K562 (cell line): ENCODE data around the gene MAN2A1. TPM values are rescaled to one million over a fixed set of nuclear protein-coding genes. Genes with fewer than 3 reads are reported as not detected.

Experiments used
- CBX3 ChIP-seq, 2 experiments: IDR thresholded peaks; 1 replicate in 1 of 2; 2 replicates in 1 of 2; pipeline ENCODE4 v1.6.1; 2012; ENCODE audit warnings: inconsistent platforms in 2 of 2, low read length in 2 of 2, borderline replicate concordance in 1 of 2, control low read depth in 1 of 2
- CEBPB ChIP-seq: fragments of 450-650 bp; IDR thresholded peaks from 2 replicates; pipeline ENCODE4 v1.6.1; 2016; ENCODE audit warnings: missing genetic modification characterization, missing compliant biosample characterization
- ELF1 ChIP-seq: fragments of 200-800 bp; sonication (Bioruptor generic); IDR thresholded peaks from 2 replicates; pipeline ENCODE4 v1.6.1; 2016; ENCODE audit warnings: missing genetic modification characterization, missing compliant biosample characterization
- FOXK2 ChIP-seq, 2 experiments: fragments of 450-650 bp; IDR thresholded peaks in 1 of 2; conservative IDR thresholded peaks in 1 of 2; 2 replicates each; pipeline ENCODE4 v1.6.1; 2016; ENCODE audit warnings: low read depth in 2 of 2, mild to moderate bottlenecking in 1 of 2
- HDAC2 ChIP-seq: fragments of 450-650 bp; IDR thresholded peaks from 2 replicates; pipeline ENCODE4 v1.6.1; 2016; ENCODE audit warnings: mild to moderate bottlenecking
- HDAC3 ChIP-seq: fragments of 450-650 bp; IDR thresholded peaks from 2 replicates; pipeline ENCODE4 v1.6.1; 2018; ENCODE audit warnings: borderline replicate concordance, mild to moderate bottlenecking, moderate library complexity; ENCODE audit not compliant: partially characterized antibody
- MEF2A ChIP-seq: IDR thresholded peaks from 2 replicates; pipeline ENCODE4 v1.6.1; 2011; ENCODE audit warnings: low read depth, mild to moderate bottlenecking, low read length, moderate library complexity; ENCODE audit not compliant: control insufficient read depth
- PYGO2 ChIP-seq: fragments of 450-650 bp; IDR thresholded peaks from 2 replicates; pipeline ENCODE4 v1.6.1; 2016; ENCODE audit warnings: mild to moderate bottlenecking, missing genetic modification characterization, moderate library complexity, missing compliant biosample characterization
- RNF2 ChIP-seq: sonication (generic); IDR thresholded peaks from 2 replicates; pipeline ENCODE4 v1.6.1; 2016
- SMARCA4 ChIP-seq: fragments of 450-650 bp; IDR thresholded peaks from 2 replicates; pipeline ENCODE4 v1.6.1; 2016
- SMARCC2 ChIP-seq: fragments of 450-650 bp; IDR thresholded peaks from 2 replicates; pipeline ENCODE4 v1.6.1; 2017; ENCODE audit warnings: antibody characterized with exemption, moderate library complexity, mild to moderate bottlenecking, low read depth
- TAF1 ChIP-seq: IDR thresholded peaks from 2 replicates; pipeline ENCODE4 v1.6.1; 2011; ENCODE audit warnings: mild to moderate bottlenecking, low read length, moderate library complexity; ENCODE audit not compliant: insufficient read depth, control insufficient read depth, severe bottlenecking; ENCODE audit errors: extremely low read depth
- TFAP4 ChIP-seq: sonication (generic); formaldehyde crosslinking; IDR thresholded peaks from 2 replicates; pipeline ENCODE4 v1.8.0; 2022; ENCODE audit warnings: missing genetic modification reagents, mild to moderate bottlenecking, moderate library complexity, borderline replicate concordance
- THRA ChIP-seq: fragments of 450-650 bp; IDR thresholded peaks from 2 replicates; pipeline ENCODE4 v1.6.1; 2017; ENCODE audit warnings: mild to moderate bottlenecking, moderate library complexity
- TSC22D4 ChIP-seq: fragments of 450-650 bp; IDR thresholded peaks from 2 replicates; pipeline ENCODE4 v1.6.1; 2016; ENCODE audit warnings: missing genetic modification characterization, missing biosample characterization, control low read depth
- ZNF134 ChIP-seq: fragments of 250-450 bp; sonication (Bioruptor Pico); conservative IDR thresholded peaks from 2 replicates; pipeline ENCODE4 v1.4.0; 2020
- ZNF3 ChIP-seq: fragments of 250-450 bp; sonication (Bioruptor Pico); IDR thresholded peaks from 2 replicates; pipeline ENCODE4 v1.5.0; 2021; ENCODE audit warnings: mild to moderate bottlenecking, moderate library complexity
- ZNF436 ChIP-seq: fragments of 250-450, 450-650 bp; sonication (Bioruptor Pico); formaldehyde crosslinking; IDR thresholded peaks from 2 replicates; pipeline ENCODE4 v1.7.0; 2020; ENCODE audit warnings: mild to moderate bottlenecking
- ZNF639 ChIP-seq, 2 experiments: fragments of 200-800 bp in 1 of 2; sonication (Bioruptor generic) in 1 of 2; sonication (generic) in 1 of 2; formaldehyde crosslinking in 1 of 2; IDR thresholded peaks in 1 of 2; conservative IDR thresholded peaks in 1 of 2; 2 replicates each; pipeline versions ENCODE4 v1.5.0 to v1.6.1; 2016 to 2020; ENCODE audit warnings: missing compliant biosample characterization in 1 of 2, missing genetic modification characterization in 1 of 2, missing genetic modification reagents in 1 of 2
- polyA plus RNA-seq, 8 experiments: library from polyadenylated mRNA; depleted of rRNA in 4 of 8; stranded (reverse) in 5 of 8; unstranded in 3 of 8; fragments of >200 nt; fragmentation: Nextera tagmentation in 2 of 8; fragmentation: Illumina TruSeq in 1 of 8; extraction: Ambion mirVana in 2 of 8; extraction: Trizol in 1 of 8; gene quantifications; 2 replicates each; pipeline versions ENCODE4 v1.2.1 to v1.2.3, GENCODE V29; 2011 to 2014; ENCODE audit warnings: inconsistent platforms in 1 of 8, missing spikeins in 1 of 8
- total RNA-seq, 7 experiments: library from RNA; depleted of rRNA in 6 of 7; stranded (reverse); fragments of >200 nt in 6 of 7; fragmentation: Illumina TruSeq in 2 of 7; extraction: Trizol in 2 of 7; gene quantifications; 2 replicates each; pipeline versions ENCODE4 v1.2.1 to v1.2.3, GENCODE V29; 2011 to 2021; ENCODE audit warnings: low replicate concordance in 1 of 7
- TF ChIP-seq, protein P1 (sequence below): fragments of 250-450 bp; sonication (Bioruptor Pico); IDR thresholded peaks from 2 replicates; pipeline ENCODE4 v1.5.0; 2021
- TF ChIP-seq, protein P2 (sequence below), 2 experiments: IDR thresholded peaks; 2 replicates each; pipeline ENCODE4 v1.6.1; 2011; ENCODE audit warnings: borderline replicate concordance in 1 of 2, control low read depth in 1 of 2, low read depth in 1 of 2, low read length in 1 of 2, mild to moderate bottlenecking in 1 of 2, mixed read lengths in 1 of 2, moderate library complexity in 1 of 2; ENCODE audit not compliant: insufficient read depth in 1 of 2, insufficient read length in 1 of 2, poor library complexity in 1 of 2, severe bottlenecking in 1 of 2; ENCODE audit errors: extremely low read depth in 1 of 2
- TF ChIP-seq, protein P3 (sequence below): sonication (generic); formaldehyde crosslinking; IDR thresholded peaks from 2 replicates; pipeline ENCODE4 v1.8.1; 2023; ENCODE audit warnings: mild to moderate bottlenecking, missing genetic modification reagents, moderate library complexity

MAN2A1 gene
- total and polyA plus RNA-seq, 9 of the 15 experiments (the other 6 are each of a cell fraction or from before 2014, with no cell fraction given), result 5.2 to 32.0 (median 19.8) TPM

GRCh38 chr5:109743770-109744212, 54.1 kb downstream of the MAN2A1 start (continued):
- TF ChIP-seq TFAP4 (CRISPR knock-in tag) (no peak), RNF2 (no peak), ZNF3 (CRISPR knock-in tag) (no peak), MEF2A (no peak), THRA (no peak), SMARCC2 (no peak), SMARCA4 (peak; percentile 74), ELF1 (tag) (peak; percentile 68), CBX3 (IDR thresholded peaks at IDR 0.05; ENCODE audit: borderline replicate concordance in 1 of 2, low read length in 2 of 2) (peak in 1 of 2 experiments; percentile 93; a peak in 1 of 3 replicates), ZNF134 (no peak), TSC22D4 (no peak), PYGO2 (no peak), ZNF436 (CRISPR knock-in tag) (no peak), CEBPB (tag) (no peak), HDAC3 (no peak), HDAC2 (0 out of 2 replicates have a peak, but pooled peaks have one; percentile 17), FOXK2 (conservative IDR thresholded peaks at IDR 0.05 in 1 of 2, IDR thresholded peaks at IDR 0.05 in 1 of 2; ENCODE audit: low read depth in 2 of 2) (peak; percentile 14 to 46; a peak in 1 of 4 replicates), ZNF639 (CRISPR knock-in tag; conservative IDR thresholded peaks at IDR 0.05 in 1 of 2, IDR thresholded peaks at IDR 0.05 in 1 of 2) (no peak), TAF1 (peak; percentile 26)
- TF ChIP-seq, protein P1, sequence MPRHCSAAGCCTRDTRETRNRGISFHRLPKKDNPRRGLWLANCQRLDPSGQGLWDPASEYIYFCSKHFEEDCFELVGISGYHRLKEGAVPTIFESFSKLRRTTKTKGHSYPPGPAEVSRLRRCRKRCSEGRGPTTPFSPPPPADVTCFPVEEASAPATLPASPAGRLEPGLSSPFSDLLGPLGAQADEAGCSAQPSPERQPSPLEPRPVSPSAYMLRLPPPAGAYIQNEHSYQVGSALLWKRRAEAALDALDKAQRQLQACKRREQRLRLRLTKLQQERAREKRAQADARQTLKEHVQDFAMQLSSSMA (CRISPR knock-in tag), result no peak
- TF ChIP-seq, protein P2, sequence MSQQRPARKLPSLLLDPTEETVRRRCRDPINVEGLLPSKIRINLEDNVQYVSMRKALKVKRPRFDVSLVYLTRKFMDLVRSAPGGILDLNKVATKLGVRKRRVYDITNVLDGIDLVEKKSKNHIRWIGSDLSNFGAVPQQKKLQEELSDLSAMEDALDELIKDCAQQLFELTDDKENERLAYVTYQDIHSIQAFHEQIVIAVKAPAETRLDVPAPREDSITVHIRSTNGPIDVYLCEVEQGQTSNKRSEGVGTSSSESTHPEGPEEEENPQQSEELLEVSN (IDR thresholded peaks at IDR 0.05; ENCODE audit: borderline replicate concordance in 1 of 2, extremely low read depth in 1 of 2, insufficient read depth in 1 of 2, insufficient read length in 1 of 2, low read depth in 1 of 2, low read length in 1 of 2, poor library complexity in 1 of 2, severe bottlenecking in 1 of 2), result peak; percentile 30 to 77
- TF ChIP-seq, protein P3, sequence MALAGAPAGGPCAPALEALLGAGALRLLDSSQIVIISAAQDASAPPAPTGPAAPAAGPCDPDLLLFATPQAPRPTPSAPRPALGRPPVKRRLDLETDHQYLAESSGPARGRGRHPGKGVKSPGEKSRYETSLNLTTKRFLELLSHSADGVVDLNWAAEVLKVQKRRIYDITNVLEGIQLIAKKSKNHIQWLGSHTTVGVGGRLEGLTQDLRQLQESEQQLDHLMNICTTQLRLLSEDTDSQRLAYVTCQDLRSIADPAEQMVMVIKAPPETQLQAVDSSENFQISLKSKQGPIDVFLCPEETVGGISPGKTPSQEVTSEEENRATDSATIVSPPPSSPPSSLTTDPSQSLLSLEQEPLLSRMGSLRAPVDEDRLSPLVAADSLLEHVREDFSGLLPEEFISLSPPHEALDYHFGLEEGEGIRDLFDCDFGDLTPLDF (CRISPR knock-in tag), result no peak
